ENCODE results near the gene COPS9.

- TF ChIP-seq RAD21 (IDR thresholded peaks at IDR 0.05; ENCODE audit: insufficient read depth, low read depth, low read length) (no peak), POLR2AphosphoS5 (IDR thresholded peaks at IDR 0.05; ENCODE audit: low read length) (no peak), CTCF (IDR thresholded peaks at IDR 0.05 in 2 of 3, conservative IDR thresholded peaks at IDR 0.05 in 1 of 3; ENCODE audit: control insufficient read depth in 2 of 3, extremely low read depth in 1 of 3, insufficient read depth in 1 of 3, low read depth in 3 of 3, low read length in 3 of 3) (no peak), CBX5 (IDR thresholded peaks at IDR 0.05; ENCODE audit: low read depth) (no peak), PAX5 (IDR thresholded peaks at IDR 0.05; ENCODE audit: borderline replicate concordance, low read depth, low read length) (no peak), ZNF274 (IDR thresholded peaks at IDR 0.05; ENCODE audit: insufficient read depth, insufficient read length) (no peak), MAX (IDR thresholded peaks at IDR 0.05; ENCODE audit: low read depth, low read length) (no peak), PBX3 (IDR thresholded peaks at IDR 0.05; ENCODE audit: insufficient replicate concordance, low read depth, low read length) (no peak), TAF1 (IDR thresholded peaks at IDR 0.05; ENCODE audit: borderline replicate concordance, low read depth, low read length) (no peak), JUND (IDR thresholded peaks at IDR 0.05; ENCODE audit: low read depth, low read length) (no peak), EP300 (IDR thresholded peaks at IDR 0.05; ENCODE audit: borderline replicate concordance in 1 of 2, control insufficient read depth in 1 of 2, low read depth in 2 of 2, low read length in 2 of 2) (no peak), ATF3 (IDR thresholded peaks at IDR 0.05; ENCODE audit: borderline replicate concordance, extremely low read depth, low read depth, low read length) (no peak), ZNF622 (IDR thresholded peaks at IDR 0.05) (no peak)
Observed at GRCh38 chr2:240111253-240111652, 24.9 kb downstream of the COPS9 start.
